Astrocyte of the spinal cord (primary cell): ENCODE results near the gene CEP164.
"Not testable (repeated sequence)": the region's sequence is repeated elsewhere in the genome, so short reads cannot be mapped to it uniquely, and the experiment has no call there.

Experiments
- DNase-seq: peaks from one replicate; pipeline ENCODE4 v3.0.0; 2011; ENCODE audit warnings: low read depth, low spot score
- H3K4me3 ChIP-seq: 2 replicates; pipeline ENCODE4 v1.5.1; 2011; ENCODE audit warnings: low read depth, mild to moderate bottlenecking, low read length, moderate library complexity
- CTCF ChIP-seq: IDR thresholded peaks from 2 replicates; pipeline ENCODE4 v1.5.1; 2012; ENCODE audit warnings: low read depth, mild to moderate bottlenecking, low read length, inconsistent platforms
- in situ Hi-C: cut with HindIII; loops from 2 replicates; pipeline ENCODE4 v1.10.0; 2017; ENCODE audit warnings: low sequenced_read_pairs

The CEP164 gene

GRCh38 chr11:117392979-117393378 lies 65.3 kb downstream of the CEP164 start:
- DNase-seq, result no peak
- no peak for TF ChIP-seq CTCF
- in situ Hi-C loops, result no loop called here
- H3K4me3 ChIP-seq, result no peak overlapping the region

- in situ Hi-C loops, result no loop called here
- H3K4me3 ChIP-seq, result no peak overlapping the region
- no peak for TF ChIP-seq CTCF
- DNase-seq, result no peak
Observed at GRCh38 chr11:117394221-117394925, 66.7 kb downstream of the CEP164 start.

GRCh38 chr11:117395476-117395875 lies 67.8 kb downstream of the CEP164 start:
- no peak for DNase-seq
- in situ Hi-C loops, result no loop called here

GRCh38 chr11:117396970-117397369 lies 69.3 kb downstream of the CEP164 start:
- in situ Hi-C loops, result no loop called here
- no peak for DNase-seq
- no peak for TF ChIP-seq CTCF
- no peak overlapping the region for H3K4me3 ChIP-seq

More at GRCh38 chr11:117395476-117395875, 67.8 kb downstream of the CEP164 start:
- TF ChIP-seq CTCF, result no peak
- H3K4me3 ChIP-seq, result no peak overlapping the region

- H3K4me3 ChIP-seq, in situ Hi-C loops, DNase-seq: not testable (repeated sequence)
Observed at GRCh38 chr11:117398618-117399017, 71.0 kb downstream of the CEP164 start.

- DNase-seq, H3K4me3 ChIP-seq, in situ Hi-C loops: not testable (repeated sequence)
Observed at GRCh38 chr11:117399100-117399840, 71.6 kb downstream of the CEP164 start.

- in situ Hi-C loops, DNase-seq, H3K4me3 ChIP-seq: not testable (repeated sequence)
Observed at GRCh38 chr11:117405898-117406297, 78.2 kb downstream of the CEP164 start.

GRCh38 chr11:117407016-117407415 lies 79.4 kb downstream of the CEP164 start:
- in situ Hi-C loops, result no loop called here
- TF ChIP-seq CTCF, result no peak
- H3K4me3 ChIP-seq, result no peak overlapping the region
- no peak for DNase-seq
